H1 (cell line): ENCODE results near the gene FAM162B. TPM values are rescaled to one million over a fixed set of nuclear protein-coding genes. Genes with fewer than 3 reads are reported as not detected.

Source experiments
- CTCF ChIA-PET: fragments of 300-600 bp; sonication (Branson Sonifier 250); formaldehyde crosslinking; loops from one replicate; lab custom pipeline; 2021; ENCODE audit not compliant: partially characterized antibody; lab: Charles Lee
- POLR2A ChIA-PET: fragments of 300-600 bp; sonication (Branson Sonifier 250); formaldehyde crosslinking; loops from one replicate; lab custom pipeline; 2021; ENCODE audit warnings: inconsistent platforms; ENCODE audit not compliant: partially characterized antibody; lab: Charles Lee
- DNase-seq, 2 experiments: peaks; one replicate each; pipeline versions ENCODE4 v3.0.0 to v3.0.0-alpha.2; 2010 to 2022; ENCODE audit warnings: low spot score in 2 of 2, low read depth in 1 of 2, mixed read lengths in 1 of 2
- FAIRE-seq: peaks from 2 replicates; lab custom pipeline; 2011; peaks lifted over from hg19 to GRCh38; lab: Jason Lieb, UNC
- H2AFZ ChIP-seq: 2 replicates; pipeline ENCODE4 v1.8.1; 2012; ENCODE audit warnings: low read length, inconsistent platforms
- H2AK5ac ChIP-seq: 2 replicates; pipeline ENCODE4 v1.6.1; 2013; ENCODE audit warnings: low read depth, low read length
- H2BK120ac ChIP-seq: replicated peaks from 2 replicates; pipeline ENCODE3; 2013; ENCODE audit warnings: low read depth, low read length, inconsistent platforms
- H2BK12ac ChIP-seq: 2 replicates; pipeline ENCODE4 v1.6.1; 2013; ENCODE audit warnings: low read depth, low read length
- H2BK15ac ChIP-seq: 2 replicates; pipeline ENCODE4 v1.6.1; 2013; ENCODE audit warnings: low read length
- H2BK20ac ChIP-seq: 2 replicates; pipeline ENCODE4 v1.6.1; 2013; ENCODE audit warnings: low read length
- H2BK5ac ChIP-seq: 2 replicates; pipeline ENCODE4 v1.6.1; 2013; ENCODE audit warnings: low read depth, low read length
- H3K14ac ChIP-seq: 2 replicates; pipeline ENCODE4 v1.6.1; 2013; ENCODE audit warnings: inconsistent platforms; ENCODE audit not compliant: insufficient read length
- H3K18ac ChIP-seq: 2 replicates; pipeline ENCODE4 v1.6.1; 2013; ENCODE audit warnings: low read length; ENCODE audit errors: extremely low read depth
- H3K23ac ChIP-seq: 2 replicates; pipeline ENCODE4 v1.6.1; 2013; ENCODE audit warnings: inconsistent platforms; ENCODE audit not compliant: insufficient read length
- H3K23me2 ChIP-seq: 2 replicates; pipeline ENCODE4 v1.6.1; 2013; ENCODE audit warnings: low read depth, low read length
- H3K27ac ChIP-seq: 2 replicates; pipeline ENCODE4 v1.6.1; 2011; ENCODE audit warnings: low read depth, low read length, inconsistent platforms
- H3K27me3 ChIP-seq, 4 experiments: replicated peaks in 1 of 4; 1 replicate in 1 of 4; 2 replicates in 3 of 4; pipeline versions ENCODE4 v1.6.1 to v1.8.1; 2011 to 2013; ENCODE audit warnings: low read length in 3 of 4, mild to moderate bottlenecking in 3 of 4, inconsistent platforms in 2 of 4, mixed read lengths in 2 of 4, moderate library complexity in 1 of 4; ENCODE audit not compliant: control insufficient read depth in 3 of 4, insufficient read depth in 3 of 4; ENCODE audit errors: extremely low read depth in 1 of 4
- H3K36me3 ChIP-seq, 4 experiments: 2 replicates each; pipeline versions ENCODE4 v1.6.1 to v1.8.1; 2011 to 2013; ENCODE audit warnings: mild to moderate bottlenecking in 4 of 4, low read length in 3 of 4, moderate library complexity in 2 of 4, control low read depth in 1 of 4, inconsistent platforms in 1 of 4; ENCODE audit not compliant: insufficient read depth in 4 of 4, control insufficient read depth in 2 of 4
- H3K4ac ChIP-seq: replicated peaks from 2 replicates; pipeline ENCODE3; 2013; ENCODE audit warnings: low read length, low read depth, mixed read lengths, inconsistent platforms; ENCODE audit not compliant: insufficient read length
- H3K4me1 ChIP-seq, 4 experiments: replicated peaks in 1 of 4; 1 replicate in 1 of 4; 2 replicates in 3 of 4; pipeline versions ENCODE4 v1.6.1 to v1.8.1; 2011 to 2013; ENCODE audit warnings: low read length in 3 of 4, inconsistent platforms in 2 of 4, mixed read lengths in 1 of 4; ENCODE audit not compliant: insufficient read depth in 4 of 4, control insufficient read depth in 3 of 4
- H3K4me2 ChIP-seq, 2 experiments: 2 replicates each; pipeline versions ENCODE4 v1.6.1 to v1.8.1; 2011 to 2013; ENCODE audit warnings: low read depth in 2 of 2, low read length in 2 of 2, control low read depth in 1 of 2, inconsistent platforms in 1 of 2, mild to moderate bottlenecking in 1 of 2; ENCODE audit not compliant: insufficient read depth in 1 of 2
- H3K4me3 ChIP-seq, 4 experiments: fragments of 200-600, 300-600 bp in 1 of 4; sonication (generic), shearing (Covaris generic), sonication (Bioruptor Twin) in 1 of 4; 2 replicates each; pipeline versions ENCODE4 v1.5.1 to v1.8.1; 2011 to 2016; ENCODE audit warnings: low read length in 4 of 4, low read depth in 3 of 4, control low read depth in 2 of 4, inconsistent platforms in 2 of 4, mild to moderate bottlenecking in 2 of 4, mixed read lengths in 1 of 4, moderate library complexity in 1 of 4; ENCODE audit not compliant: insufficient read depth in 2 of 4; ENCODE audit errors: extremely low read depth in 1 of 4
- H3K56ac ChIP-seq: replicated peaks from 2 replicates; pipeline ENCODE3; 2013; ENCODE audit warnings: low read depth, mild to moderate bottlenecking, mixed read lengths, low read length, inconsistent platforms; ENCODE audit not compliant: insufficient read length
- H3K79me1 ChIP-seq: 2 replicates; pipeline ENCODE4 v1.6.1; 2013; ENCODE audit warnings: low read depth, low read length, control low read depth
- H3K79me2 ChIP-seq, 2 experiments: 2 replicates each; pipeline versions ENCODE4 v1.6.1 to v1.8.1; 2012 to 2013; ENCODE audit warnings: low read length in 2 of 2, mild to moderate bottlenecking in 2 of 2, inconsistent platforms in 1 of 2; ENCODE audit not compliant: insufficient read depth in 2 of 2, control insufficient read depth in 1 of 2
- H3K9ac ChIP-seq, 4 experiments: replicated peaks in 1 of 4; 1 replicate in 1 of 4; 2 replicates in 3 of 4; pipeline versions ENCODE4 v1.6.1 to v1.8.1; 2011 to 2013; ENCODE audit warnings: low read depth in 3 of 4, low read length in 3 of 4, control low read depth in 2 of 4, mild to moderate bottlenecking in 2 of 4, moderate library complexity in 2 of 4, inconsistent platforms in 1 of 4; ENCODE audit errors: extremely low read depth in 1 of 4
- H3K9me3 ChIP-seq, 2 experiments: 2 replicates each; pipeline versions ENCODE4 v1.6.1 to v1.8.1; 2012 to 2013; ENCODE audit warnings: mild to moderate bottlenecking in 2 of 2, moderate library complexity in 2 of 2, control low read depth in 1 of 2, inconsistent platforms in 1 of 2, low read depth in 1 of 2, low read length in 1 of 2, mixed read lengths in 1 of 2; ENCODE audit not compliant: insufficient read depth in 2 of 2
- H4K20me1 ChIP-seq, 2 experiments: replicated peaks in 1 of 2; 2 replicates each; pipeline versions ENCODE3 to v1.8.1; 2011 to 2013; ENCODE audit warnings: inconsistent platforms in 2 of 2, low read length in 2 of 2, mild to moderate bottlenecking in 1 of 2; ENCODE audit not compliant: insufficient read depth in 2 of 2, control insufficient read depth in 1 of 2
- H4K5ac ChIP-seq: 2 replicates; pipeline ENCODE4 v1.6.1; 2013; ENCODE audit warnings: low read length, low read depth, mixed read lengths, inconsistent platforms; ENCODE audit not compliant: insufficient read length
- H4K8ac ChIP-seq: 2 replicates; pipeline ENCODE4 v1.8.0; 2013; ENCODE audit warnings: mild to moderate bottlenecking, moderate library complexity, low read length, inconsistent platforms; ENCODE audit not compliant: insufficient read depth; ENCODE audit errors: extremely low read depth
- H4K91ac ChIP-seq: replicated peaks from 2 replicates; pipeline ENCODE3; 2013; ENCODE audit warnings: low read length, mixed read lengths, inconsistent platforms; ENCODE audit not compliant: insufficient read length
- BACH1 ChIP-seq: IDR thresholded peaks from 2 replicates; pipeline ENCODE4 v1.6.1; 2012; ENCODE audit warnings: low read length, improper control_type of control experiment
- CHD1 ChIP-seq: IDR thresholded peaks from 2 replicates; pipeline ENCODE4 v1.6.1; 2012; ENCODE audit warnings: low read depth, low read length, improper control_type of control experiment
- SRF ChIP-seq: IDR thresholded peaks from 2 replicates; pipeline ENCODE4 v1.6.1; 2011; ENCODE audit warnings: mild to moderate bottlenecking, low read depth, low read length, moderate library complexity
- TBP ChIP-seq: IDR thresholded peaks from 2 replicates; pipeline ENCODE4 v1.6.1; 2011; ENCODE audit warnings: low read depth, low read length, improper control_type of control experiment
- YY1 ChIP-seq: IDR thresholded peaks from 2 replicates; pipeline ENCODE4 v1.6.1; 2011; ENCODE audit warnings: low read depth, mild to moderate bottlenecking, low read length
- WGBS, 2 experiments: shearing (Covaris generic) in 1 of 2; methylation state at CpG; one replicate each; pipeline versions ENCODE4 v1.1.6 to v1.1.7; 2013 to 2015; ENCODE audit warnings: low lambda C conversion rate in 2 of 2, mixed read lengths in 2 of 2, inconsistent platforms in 1 of 2, low coverage in 1 of 2, missing lambda C conversion rate in 1 of 2; ENCODE audit not compliant: insufficient replicate concordance in 2 of 2, insufficient coverage in 1 of 2, insufficient read length in 1 of 2; ENCODE audit errors: extremely low coverage in 1 of 2, missing lambda C conversion rate in 1 of 2; 5-methylcytosine and 5-hydroxymethylcytosine counted together
- polyA plus RNA-seq, 7 experiments: library from polyadenylated mRNA; depleted of rRNA in 3 of 7; stranded (reverse) in 5 of 7; unstranded in 2 of 7; fragments of >200 nt in 5 of 7; fragments of 200-250 nt in 2 of 7; gene quantifications; 1 replicate in 5 of 7; 2 replicates in 1 of 7; 4 replicates in 1 of 7; pipeline versions ENCODE4 v1.2.1 to v1.2.3, GENCODE V29; 2011 to 2013; ENCODE audit warnings: missing spikeins in 2 of 7, mixed read lengths in 2 of 7
- total RNA-seq: library from RNA; stranded (reverse); fragmentation: NEBNext Ultra II Directional; extraction: Animal tissue kit (Norgen Biotek cat#: 25700); gene quantifications from 2 replicates; pipeline ENCODE4 v1.2.1, GENCODE V29; 2021

FAM162B gene
- total and polyA plus RNA-seq, 2 of the 8 experiments (the other 6 are each of a cell fraction or from before 2014, with no cell fraction given): 2.6 to 3.2 TPM

- Histone ChIP-seq H3K23ac (no peak overlapping the region), H2BK120ac (no peak overlapping the region), H3K14ac (no peak overlapping the region), H3K27ac (no peak overlapping the region), H3K4me1 (peaks cover 0 to 2% (median 0%) of the 10 kb centered on the region in 4 experiments; a peak in 3 of 7 replicates), H4K91ac (no peak overlapping the region), H3K4me2 (peak overlapping the region; percentile 63 to 97), H2AK5ac (no peak overlapping the region), H3K27me3 (peaks cover 8 to 31% (median 24%) of the 10 kb centered on the region in 4 experiments), H4K20me1 (no peaks in the 10 kb centered on the region), H3K79me2 (no peaks in the 10 kb centered on the region), H3K9ac (no peak overlapping the region), H2AFZ (peak overlapping the region; percentile 98), H3K79me1 (no peaks in the 10 kb centered on the region), H3K36me3 (no peaks in the 10 kb centered on the region), H2BK12ac (no peak overlapping the region), H3K4ac (no peak overlapping the region), H2BK20ac (no peak overlapping the region), H4K5ac (no peak overlapping the region), H3K18ac (0 out of 2 replicates have a peak overlapping the region, but pooled peaks have one; percentile 2), H2BK5ac (no peak overlapping the region), H3K4me3 (peak overlapping the region; percentile 33 to 72 (median 68)), H2BK15ac (no peak overlapping the region), H3K23me2 (peaks cover 12% of the 10 kb centered on the region; the same call in 1 of the 2 replicates), H4K8ac (peak overlapping the region; percentile 41; the same call in 1 of the 2 replicates), H3K9me3 (no peaks in the 10 kb centered on the region), H3K56ac (no peak overlapping the region)
- ChIA-PET CTCF (interaction anchor here (1.0 to 1.4 kb wide), 2 partner anchors 17 to 19 kb away, joined by 3 read pairs; no protein-coding TSS in a partner anchor), POLR2A (no interaction called here)
- 3% methylated on average over 19 of the region's 19 CpGs; no CpG with 5 or more reads in 1 of the 2 experiments for WGBS, 2 experiments
- FAIRE-seq (no peak), DNase-seq (no peak)
- TF ChIP-seq TBP: peak; percentile 49; the same call in 1 of the 2 replicates
- TF ChIP-seq SRF: no peak
- TF ChIP-seq YY1: no peak
- TF ChIP-seq BACH1: 0 out of 2 replicates have a peak, but pooled peaks have one; percentile 15
- peak; percentile 60; the same call in 1 of the 2 replicates for TF ChIP-seq CHD1
Measured at GRCh38 chr6:116764629-116764960, 924 bp downstream of the FAM162B start.
